Limb (tissue), 2 donors: ENCODE measurements around the gene FIBCD1.
A peak's percentile ranks its signal among the peaks of the same experiment; 100 is the strongest.
"Not testable (repeated sequence)": the region's sequence is repeated elsewhere in the genome, so short reads cannot be mapped to it uniquely, and the experiment has no call there.

Experiments
- DNase-seq, 2 donors: peaks; one replicate each; pipeline ENCODE4 v3.0.0-alpha.2; 2016; ENCODE audit errors: extremely low spot score in 2 of 2

FIBCD1 gene

DNA sequence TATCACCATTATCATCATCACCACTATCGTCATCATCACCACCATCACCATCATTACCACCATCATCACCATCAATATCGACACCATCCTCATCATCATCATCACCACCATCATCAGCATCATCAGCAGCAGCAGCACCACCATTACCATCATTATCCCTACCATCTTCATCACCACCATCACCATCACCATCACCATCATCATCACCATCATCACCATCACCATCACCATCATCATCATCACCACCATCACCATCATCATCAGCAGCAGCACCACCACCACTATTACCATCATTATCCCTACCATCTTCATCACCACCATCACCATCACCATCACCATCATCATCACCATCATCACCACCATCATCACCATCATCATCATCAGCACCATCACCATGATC lies 15.9 kb upstream of the FIBCD1 start:
- DNase-seq, result not testable (repeated sequence)

DNA sequence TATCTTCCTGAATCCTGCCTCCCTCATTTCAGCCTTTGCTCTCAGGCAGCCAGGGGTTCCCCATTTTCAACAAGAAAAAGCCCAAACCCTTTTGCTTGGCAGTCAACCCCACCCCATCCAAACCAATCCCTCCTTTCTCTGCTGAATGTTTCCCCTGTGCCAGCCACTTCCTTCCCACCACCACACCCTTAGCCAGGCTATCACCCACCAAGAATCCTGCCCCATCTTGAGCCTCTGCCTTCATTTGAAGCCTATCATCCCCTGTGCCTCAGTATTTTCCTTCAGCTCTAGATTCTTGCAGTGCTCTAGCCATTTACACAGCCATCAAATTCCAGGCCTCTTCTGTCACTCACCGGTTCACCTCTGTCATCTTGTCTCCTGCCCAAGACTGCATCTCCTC lies 15.3 kb upstream of the FIBCD1 start:
- DNase-seq, result no peak

DNA sequence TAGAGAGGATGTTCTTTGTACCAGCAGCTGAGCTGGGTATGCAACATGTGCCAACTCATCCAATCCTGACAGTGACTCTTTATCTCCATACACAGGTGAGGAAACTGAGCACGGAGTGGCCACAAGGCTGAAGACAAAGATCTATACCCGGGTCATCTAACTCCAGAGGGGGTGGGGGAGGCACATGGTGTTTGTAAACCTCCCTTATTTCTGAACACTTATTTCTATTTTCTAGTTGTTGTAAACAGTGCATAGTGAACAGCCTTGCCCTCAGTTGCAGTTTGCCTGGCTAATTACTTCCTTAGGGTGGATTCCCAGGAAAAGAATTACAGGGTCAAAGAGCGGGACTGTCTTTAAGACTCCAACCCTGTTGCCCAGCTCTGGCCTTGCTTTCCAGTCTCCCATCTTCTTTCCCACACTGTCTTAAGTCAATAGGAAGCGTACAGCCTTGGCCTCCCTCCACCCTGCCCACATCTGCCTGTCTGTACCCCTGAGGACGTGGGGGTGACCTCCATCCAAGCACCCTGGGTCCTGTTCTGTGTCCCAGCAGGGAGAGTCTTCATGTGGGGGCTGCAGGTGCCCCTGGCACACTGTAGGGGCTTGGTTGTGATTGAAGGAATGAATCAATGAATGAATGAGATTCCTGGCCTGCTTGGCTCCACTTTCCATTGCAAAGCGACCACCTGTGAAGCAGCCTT lies 13.2 kb upstream of the FIBCD1 start:
- no peak for DNase-seq

DNA sequence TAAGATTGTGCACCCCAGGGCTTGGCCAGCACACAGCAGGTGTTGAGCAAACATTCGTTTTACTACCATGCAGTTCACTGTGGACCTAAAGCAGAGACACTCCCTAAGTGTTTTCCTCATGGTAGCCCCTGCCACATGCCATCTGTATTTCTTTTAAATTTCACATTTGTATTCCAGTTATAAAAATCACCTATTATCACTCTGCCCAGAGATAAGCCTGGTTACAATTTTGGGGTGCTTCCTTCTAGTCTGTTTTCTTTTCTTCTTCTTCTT lies 10.9 kb upstream of the FIBCD1 start:
- DNase-seq, result no peak

DNA sequence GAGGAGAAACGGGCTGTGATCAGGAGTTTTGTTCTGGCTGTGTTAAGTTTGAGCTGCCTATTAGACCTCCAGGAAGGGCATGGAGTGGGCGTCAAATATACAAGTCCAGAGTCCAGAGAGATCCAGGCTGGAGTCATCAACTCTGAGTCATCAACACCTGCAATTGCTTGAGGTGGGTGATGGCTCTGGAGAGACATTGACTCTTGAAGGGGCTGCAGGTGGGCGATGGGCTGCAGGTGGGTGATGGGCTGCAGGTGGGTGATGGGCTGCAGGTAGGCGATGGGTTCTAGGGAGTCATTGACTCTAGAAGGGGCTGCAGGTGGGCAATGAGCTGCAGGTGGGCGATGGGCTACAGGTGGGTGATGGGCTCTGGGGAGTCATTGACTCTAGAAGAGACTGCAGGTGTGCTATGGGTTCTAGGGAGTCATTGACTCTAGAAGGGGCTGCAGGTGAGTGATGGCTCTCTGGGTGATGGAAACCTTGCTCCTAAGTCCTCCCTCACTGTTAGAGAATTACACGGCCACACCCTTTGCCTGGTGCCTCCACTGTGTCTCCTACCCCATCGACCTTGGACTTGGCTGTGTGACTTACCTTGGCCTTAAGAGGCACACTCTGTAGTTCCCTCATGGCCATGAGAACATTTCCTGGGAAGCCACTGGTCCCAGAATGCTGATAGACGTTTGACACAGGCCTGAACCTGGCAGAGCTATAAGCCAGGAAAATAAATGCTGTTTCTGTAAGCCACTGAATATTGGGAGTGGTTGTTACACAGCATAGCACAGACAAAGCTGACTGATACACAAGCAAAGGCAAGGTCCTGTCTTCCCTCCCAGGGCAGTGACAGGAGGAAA lies 10.4 kb upstream of the FIBCD1 start:
- DNase-seq, result no peak

DNA sequence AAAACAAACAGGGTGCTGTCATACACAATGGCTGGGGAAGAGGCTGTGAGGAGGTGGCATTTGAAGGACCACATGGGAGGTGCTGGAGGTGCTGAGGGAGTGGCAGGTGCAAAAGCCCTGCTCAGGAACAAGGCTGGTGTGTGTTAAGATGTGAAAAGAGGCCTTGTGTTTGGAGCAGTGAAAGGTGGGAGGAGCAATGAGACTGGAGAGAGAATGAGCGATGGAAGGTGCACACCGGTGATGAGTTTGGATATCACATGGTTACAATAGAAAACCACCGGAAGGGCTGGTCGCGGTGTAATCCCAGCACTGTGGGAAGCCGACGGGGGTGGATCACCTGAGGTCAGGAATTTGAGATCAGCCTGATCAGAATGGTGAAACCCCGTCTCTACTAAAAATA lies 9.2 kb upstream of the FIBCD1 start:
- no peak for DNase-seq

DNA sequence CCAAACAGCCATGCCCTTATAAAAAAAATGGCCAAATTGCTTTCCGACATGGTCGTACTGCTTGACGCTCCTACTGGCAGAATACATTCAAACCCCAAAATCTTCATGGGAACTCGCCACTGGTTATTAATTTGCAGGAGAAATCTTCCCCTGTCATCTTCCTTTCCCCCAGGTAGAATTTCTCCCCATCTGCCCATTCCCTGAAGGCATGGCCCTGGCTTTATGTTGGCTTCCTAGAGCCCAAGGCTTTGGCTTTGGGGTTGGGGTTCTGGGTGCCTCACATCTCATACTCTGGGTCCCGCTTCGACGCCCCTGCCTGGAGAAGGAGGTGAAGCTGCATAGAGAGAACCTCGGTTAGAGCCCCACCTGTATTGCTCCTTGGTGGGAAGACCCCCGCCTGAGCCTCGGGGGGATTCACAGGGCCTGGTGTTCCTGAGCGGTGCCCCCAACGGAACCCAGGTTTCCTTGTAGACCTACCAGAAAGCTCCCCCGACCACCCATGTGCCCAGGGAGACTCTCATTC lies 8.6 kb upstream of the FIBCD1 start:
- DNase-seq, result no peak

DNA sequence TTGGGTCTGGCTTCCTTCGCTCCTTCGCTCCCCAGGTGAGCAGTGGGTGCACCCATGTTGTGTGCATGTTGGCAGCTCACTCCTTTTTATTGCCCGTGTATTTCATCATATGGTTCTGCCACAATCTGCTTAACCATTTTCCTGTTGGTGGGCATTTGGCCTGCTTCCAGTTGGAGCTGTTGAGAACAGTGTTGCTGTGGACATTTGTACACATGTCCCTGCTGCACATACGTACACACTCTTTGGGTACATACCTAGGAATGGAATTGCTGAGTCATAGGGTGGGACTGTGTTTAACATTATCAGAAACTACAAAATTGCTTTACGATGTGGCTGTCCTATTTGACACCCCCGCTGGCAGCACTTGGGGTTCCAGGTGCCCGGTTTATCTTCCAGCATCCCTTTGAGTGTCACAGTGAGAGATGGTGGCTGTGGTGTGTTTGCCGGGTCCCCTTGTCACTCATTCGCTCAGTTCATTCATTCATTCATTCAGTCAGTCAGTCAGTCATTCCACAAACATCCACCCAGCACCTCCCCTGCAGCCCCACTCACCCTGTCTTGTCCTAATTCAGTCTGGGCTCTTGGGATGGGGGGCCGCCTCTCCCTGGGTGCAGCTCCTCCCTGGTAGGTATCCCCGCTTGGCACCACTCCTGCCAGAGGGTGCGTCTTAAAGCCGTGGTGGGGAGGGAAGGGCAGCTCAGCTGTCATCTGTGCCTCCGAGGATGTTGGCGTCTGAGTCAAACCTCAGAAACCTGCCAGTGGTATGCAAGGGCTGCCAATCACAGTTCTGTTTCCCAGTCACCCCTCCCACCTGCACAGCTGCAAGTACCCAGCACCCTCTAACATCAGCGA lies 7.9 kb upstream of the FIBCD1 start:
- no peak for DNase-seq

DNA sequence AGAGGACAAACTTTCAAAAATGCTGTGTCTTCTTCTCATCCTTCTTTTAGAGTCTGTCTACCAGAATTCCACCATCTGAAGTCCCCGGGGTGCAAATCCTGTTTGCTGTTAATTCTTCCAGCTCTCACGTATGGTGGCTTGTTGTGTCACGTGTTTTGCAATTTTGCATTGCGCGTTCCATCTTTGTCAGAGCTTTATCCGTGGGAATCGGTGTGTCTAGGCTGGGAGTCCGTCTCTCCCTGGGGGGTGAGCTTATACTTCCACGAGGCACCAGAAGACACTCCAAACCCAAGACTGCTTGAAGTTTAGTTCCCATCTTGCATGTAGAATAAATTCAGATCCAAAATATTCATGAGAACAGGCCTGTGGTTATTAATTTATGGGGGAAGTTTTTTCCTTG lies 6.1 kb upstream of the FIBCD1 start:
- DNase-seq, result no peak

DNA sequence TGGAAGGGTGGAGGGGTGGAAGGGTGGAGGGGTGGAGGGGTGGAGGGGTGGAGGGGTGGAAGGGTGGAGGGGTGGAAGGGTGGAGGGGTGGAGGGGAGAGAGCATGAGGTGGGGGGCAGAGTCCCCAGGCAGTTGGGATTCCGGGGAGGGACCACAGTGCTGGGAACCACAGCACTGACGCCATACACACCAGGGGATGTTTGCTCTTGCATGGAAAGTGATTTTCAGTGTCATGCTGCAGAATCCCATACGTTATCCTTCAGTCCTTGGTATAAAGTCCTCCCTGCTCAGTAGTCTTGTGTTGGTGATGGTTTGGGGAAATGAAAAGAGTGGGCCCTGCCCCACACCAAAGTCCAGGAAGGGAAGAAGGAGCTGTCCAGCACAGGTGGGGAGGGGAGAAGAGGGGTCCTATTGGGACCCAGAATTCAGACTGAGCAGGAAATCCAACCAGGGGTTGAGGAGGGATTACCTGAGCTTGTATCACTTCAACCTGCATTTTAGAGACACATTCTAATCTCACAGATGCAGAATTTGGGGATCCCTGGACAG lies 5.5 kb upstream of the FIBCD1 start:
- DNase-seq, result no peak

DNA sequence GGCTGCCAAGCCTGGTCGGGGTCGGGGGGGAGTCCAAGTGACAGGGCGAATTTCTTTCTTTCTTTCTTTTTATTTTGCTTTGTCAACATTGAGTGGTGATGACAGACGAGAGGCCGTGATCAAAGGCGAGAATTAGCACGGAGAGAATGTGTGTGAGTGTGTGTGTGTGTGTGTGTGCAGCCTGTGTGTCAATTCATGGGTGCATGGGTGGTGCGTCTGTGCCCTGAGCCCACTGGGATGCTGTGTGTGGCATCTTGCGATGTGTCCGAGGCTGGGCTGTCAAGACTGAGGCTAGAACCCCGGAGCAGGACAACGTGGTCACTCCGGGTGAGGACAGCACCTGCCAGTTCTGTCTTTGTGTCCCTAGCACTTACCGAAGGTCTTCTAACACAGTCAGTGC lies 4.7 kb upstream of the FIBCD1 start:
- DNase-seq, result no peak

DNA sequence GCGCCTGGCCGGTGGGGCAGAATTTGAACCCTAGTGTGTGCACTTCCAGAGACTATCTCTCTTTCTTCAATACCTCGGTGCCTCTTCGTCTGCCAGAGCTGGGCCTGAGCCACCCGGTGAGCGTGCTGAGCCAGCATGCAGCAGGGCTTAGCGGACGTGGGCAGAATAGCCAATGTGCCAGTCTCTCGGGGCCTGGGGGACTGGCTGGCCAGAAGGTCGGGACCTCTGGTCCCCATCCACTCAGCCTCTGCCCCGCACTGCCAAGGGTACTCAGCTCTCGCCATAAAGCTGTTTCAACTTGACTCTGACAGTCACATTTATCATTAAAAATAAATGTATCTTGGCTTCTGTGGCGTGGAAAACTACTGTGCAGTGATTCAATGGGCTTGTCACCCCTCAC lies 4.2 kb upstream of the FIBCD1 start:
- no peak for DNase-seq

DNA sequence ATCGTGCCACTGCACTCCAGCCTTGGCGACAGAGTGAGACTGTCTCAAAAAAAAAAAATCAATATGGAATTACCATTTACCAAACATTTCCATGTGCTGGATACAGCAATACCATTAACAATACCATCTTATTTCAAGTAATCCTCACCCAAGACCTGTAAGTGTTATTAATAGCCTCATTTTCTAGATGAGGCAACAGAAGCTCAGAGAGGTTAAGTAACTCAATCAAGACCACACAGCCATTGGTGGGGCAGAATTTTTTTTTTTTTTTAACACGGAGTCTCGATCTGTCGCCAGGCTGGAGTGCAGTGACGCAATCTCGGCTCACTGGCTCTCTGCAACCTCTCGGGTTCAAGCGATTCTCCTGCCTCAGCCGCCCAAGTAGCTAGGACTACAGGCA lies 3.6 kb upstream of the FIBCD1 start:
- no peak for DNase-seq

DNA sequence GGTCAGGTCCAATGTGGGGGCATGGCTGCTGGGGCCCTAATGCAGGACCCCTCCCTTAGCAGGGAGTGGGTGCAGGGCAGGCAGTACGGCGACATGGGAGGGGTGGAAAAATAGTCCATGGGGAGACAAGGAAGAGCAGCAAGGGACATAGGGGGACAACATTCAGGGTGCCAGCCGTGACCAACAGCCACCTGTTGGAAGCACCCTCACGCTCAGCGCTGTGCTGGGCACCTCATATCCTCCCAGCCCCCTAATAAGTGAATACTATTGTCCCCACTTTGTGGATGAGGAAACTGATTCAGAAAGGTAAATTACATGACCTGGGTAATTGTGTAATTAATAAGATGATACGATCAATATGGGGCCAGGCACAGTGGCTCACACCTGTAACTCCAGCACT lies 3.0 kb upstream of the FIBCD1 start:
- DNase-seq, result no peak

DNA sequence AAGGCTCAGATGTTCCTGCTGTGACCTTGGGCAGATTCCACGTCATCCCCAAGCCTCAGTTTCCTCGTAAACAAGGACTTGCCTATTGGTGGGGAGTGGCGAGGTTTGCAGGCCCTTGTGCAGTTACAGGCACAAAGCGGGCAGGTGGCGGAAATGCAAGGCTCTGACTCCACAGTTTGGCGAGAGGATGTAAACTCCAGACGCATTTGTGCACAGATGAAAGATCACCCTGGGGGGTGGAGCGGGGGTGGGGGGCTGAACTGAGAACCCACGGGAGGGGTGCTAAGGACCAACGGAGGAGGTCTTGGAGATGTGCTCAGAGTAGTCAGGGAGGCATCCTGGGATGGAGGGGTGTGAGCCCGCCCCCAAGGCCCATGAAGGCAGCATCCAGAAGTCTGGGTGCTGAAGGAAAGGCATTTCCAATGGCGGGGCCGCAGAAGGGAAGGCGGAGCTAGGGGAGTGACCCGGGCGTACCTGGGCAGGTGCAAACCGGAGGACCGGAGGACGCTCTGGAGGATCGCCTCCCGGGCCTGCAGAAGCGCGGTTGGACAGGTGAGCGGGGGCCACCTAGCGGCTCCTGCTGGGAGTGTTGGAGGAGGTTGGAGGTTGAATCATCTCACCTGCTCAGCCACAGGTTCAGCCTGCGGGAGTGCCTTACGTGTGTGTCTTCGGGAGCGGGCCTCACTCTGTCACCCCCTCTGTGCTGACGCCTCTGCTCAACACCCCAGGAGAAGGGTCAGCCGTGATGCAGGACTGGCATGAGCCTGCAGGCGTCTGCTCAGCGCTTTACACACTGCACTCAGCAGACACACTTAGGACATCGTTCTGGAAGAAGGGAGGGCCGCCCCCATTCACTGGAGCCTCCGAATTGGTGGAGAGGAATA lies 1.9 kb upstream of the FIBCD1 start:
- peak in 1 of 2 donors; percentile 85 for DNase-seq

DNA sequence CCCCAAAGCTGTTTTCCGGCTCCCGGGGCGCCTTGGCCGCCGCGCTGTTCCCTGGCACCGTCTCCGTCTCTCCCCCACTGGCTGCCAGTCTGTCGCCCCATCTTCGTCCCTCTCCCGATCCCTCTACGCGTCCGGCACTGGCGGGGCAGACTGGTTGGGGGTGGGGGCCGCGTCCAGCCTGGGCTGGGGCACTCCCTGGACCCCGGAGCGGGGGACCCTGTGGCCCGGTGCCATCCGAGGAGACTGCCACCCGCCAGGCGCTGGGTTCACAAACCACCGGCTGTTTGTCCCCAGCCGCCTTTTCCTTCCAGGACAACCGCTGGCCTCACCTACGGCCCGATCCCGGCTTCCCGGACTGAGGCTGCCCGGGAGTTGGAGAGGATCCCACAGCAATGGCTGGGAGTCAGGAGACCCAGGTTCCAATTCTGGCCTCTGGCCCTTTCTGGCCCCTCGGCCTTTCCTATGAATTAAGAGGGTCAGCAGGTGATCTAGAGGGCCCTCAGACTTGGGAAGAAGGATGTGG lies 1.0 kb upstream of the FIBCD1 start:
- no peak for DNase-seq

DNA sequence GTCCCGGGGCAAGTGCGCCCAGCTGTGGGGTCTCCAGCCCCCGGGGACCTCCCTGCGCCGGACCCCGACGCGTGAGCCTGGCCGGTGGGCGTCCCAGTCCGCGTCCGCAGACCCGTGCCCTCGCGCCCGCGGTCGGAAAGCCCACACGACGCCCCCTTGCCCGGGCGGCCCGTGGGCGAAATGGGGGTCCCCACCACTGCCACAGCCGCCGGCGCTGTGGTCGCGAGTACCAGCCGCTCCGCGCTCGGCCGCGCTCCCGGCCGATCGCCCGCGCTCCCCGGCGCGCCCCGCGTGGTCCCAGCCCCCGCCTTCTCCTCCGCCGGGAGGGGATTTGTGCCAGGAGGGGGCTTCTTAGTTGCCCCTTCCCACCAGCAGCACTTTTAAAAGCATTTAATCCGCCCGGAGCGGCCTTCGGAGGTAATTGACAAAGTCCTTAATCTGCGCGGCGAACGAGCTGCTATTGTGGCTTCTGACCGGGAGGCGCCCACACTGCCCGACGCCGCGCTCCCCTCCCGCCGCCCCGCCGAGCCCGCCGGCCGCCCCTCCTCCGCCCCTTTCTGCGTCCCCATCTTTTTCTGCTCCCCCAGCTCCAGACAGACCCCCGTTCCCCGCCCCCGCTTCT lies 469 bp upstream of the FIBCD1 start:
- DNase-seq, result no peak

DNA sequence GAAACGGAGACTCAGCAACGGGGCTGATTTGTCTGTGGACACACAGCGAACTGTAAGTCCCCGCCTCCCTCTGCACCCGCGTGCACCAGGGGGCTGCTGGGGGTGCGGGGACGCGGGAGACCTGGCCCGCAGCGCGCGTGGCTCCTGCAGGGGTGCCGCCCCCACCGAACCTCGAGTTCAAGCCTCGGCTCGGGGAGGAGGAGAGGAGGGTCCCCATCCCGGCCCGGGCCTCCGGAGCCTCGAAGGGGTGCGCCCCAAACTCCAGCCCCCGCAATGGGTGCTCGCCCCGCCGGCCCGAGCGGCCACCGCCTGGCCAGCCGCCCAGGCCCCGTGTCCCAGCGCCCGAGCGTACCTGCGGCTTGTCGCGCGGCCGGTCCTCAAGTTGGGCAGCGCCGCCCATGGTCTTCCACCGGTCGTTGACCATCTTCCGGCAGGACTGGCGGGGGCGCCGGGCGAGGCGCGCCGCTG lies 829 bp downstream of the FIBCD1 start:
- no peak for DNase-seq

DNA sequence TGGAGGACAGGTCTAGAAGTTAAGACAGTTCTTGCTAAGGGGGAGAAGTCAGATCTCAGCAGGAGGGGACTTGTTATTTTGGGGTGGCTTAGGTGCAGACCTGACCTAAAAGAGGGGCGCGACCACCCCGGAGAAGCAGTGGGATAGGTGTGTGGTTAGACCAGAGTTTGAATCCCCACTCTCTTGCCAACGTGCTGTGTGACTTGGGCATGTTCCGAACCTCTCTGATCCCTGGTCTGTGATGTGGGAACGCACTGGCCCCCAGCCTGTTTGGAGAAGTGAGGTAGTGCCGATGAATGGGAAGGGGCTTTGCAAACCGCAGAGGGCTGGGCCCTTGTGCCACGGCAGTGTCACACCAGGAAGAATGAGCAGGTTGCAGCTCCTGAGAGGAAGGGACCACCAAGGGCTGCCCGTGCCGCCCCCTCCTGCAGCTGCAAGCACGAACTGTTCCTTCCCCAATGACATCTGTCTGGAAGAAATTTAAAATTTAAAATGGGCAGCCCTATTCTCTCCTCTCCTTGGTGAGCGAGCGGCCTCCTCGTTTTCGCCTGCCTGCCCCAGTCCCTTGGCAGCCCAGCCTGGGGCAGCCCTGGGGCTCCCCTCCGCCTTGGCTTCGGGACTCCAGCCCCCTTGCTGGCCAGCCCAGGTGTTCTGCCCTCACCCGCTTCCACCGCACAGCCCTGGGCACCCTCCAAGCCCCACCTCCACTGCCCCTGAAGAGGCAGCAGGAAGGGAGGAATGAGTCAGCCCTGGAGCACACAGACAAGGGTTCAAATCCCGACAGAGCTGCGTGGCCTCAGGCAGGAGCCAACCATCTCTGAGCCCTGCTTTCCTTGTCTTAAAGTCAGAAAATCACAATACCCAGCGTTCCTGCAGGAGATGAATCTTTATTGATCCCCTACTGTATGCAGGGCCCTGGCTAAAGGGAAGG lies 1.6 kb downstream of the FIBCD1 start:
- DNase-seq, result no peak
